NCI-H1694 (cell line): ENCODE data around the gene MTMR6.

Source experiments
- DNase-seq: peaks from one replicate; lab custom pipeline; 2025; lab: John Stamatoyannopoulos, UW

MTMR6 gene

DNA sequence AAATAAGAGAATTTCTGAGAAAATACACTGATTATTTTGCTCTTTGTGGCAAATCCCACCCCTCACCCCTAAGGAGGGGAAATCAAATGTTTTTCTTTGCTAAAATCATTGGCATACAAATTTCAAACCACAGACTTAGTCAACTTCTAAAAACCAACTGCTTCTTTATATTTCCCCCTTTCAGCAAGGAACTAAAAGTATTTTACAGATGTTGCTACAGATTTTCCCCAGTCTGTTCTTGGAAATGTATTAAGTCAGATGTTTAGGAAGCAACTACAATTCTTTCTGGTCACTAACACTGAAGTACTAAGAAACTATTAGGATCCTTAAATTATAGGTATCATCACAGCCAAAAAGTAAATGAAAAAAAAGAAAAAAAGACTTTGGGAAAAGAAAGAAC is 6.9 kb downstream of the MTMR6 start:
- no peak for DNase-seq

GRCh38 chr13:25276748-25277147 is 10.5 kb downstream of the MTMR6 start:
- DNase-seq: no peak

DNA sequence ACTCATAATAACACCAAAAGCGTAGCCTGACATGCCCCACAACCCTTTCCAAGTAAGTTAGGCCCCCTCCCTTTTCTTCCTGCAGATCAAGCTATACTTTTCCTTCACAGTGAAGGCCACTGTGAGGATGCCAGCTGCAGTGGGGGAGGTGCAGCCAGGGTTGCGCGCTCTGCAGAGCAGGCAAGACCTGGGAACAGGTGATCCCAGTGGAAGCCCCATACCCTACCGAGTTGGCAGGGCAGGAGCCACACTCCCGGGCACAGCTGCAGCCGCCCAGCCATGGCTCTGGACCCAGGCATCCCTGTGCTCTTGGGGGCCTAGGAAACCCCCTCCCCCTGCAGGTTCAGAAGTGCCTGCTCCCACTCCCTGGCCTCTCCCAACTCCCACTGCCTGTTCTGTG is 18.7 kb downstream of the MTMR6 start:
- no peak for DNase-seq

- DNase-seq: no peak
Measured at GRCh38 chr13:25267715-25268114, 19.6 kb downstream of the MTMR6 start.

DNA sequence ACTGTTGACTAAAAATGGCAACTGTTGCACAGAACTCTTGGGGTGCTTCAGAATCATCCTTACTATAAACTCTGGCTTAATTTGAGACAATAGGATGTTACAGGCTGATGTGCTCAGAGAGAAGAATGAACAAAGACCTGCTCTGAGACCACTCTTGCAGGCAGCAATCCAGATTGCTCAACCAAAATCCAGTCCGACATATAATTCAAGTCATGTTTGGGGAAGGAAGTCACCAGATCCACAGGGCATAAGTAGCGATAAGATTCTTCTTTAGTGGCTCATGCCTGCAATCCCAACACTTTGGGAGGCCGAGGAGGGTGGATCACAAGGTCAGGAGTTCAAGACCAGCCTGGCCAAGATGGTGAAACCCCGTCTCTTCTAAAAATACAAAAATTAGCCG is 20.6 kb downstream of the MTMR6 start:
- DNase-seq: no peak

DNA sequence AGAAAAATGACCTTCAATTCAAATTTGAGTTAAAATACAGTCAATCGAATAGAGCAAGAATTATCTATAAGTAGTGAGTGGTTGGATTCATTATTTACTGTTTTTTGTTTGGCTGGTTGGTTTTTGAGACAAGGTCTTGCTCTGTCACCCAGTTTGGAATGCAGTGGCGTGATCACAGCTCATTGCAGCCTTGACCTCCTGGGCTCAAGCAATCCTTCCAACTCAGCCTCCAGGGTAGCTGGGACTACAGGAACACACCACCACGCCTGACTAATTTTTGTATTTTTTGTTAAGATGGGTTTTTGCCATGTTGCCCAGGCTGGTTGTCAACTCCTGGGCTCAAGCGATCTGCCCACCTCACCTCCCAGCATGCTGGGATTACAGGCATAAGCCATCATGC is 25.0 kb downstream of the MTMR6 start:
- DNase-seq: no peak

GRCh38 chr13:25253702-25254101 is 33.6 kb downstream of the MTMR6 start:
- no peak for DNase-seq

- no peak for DNase-seq
Measured at GRCh38 chr13:25252752-25253151, 34.5 kb downstream of the MTMR6 start.

DNA sequence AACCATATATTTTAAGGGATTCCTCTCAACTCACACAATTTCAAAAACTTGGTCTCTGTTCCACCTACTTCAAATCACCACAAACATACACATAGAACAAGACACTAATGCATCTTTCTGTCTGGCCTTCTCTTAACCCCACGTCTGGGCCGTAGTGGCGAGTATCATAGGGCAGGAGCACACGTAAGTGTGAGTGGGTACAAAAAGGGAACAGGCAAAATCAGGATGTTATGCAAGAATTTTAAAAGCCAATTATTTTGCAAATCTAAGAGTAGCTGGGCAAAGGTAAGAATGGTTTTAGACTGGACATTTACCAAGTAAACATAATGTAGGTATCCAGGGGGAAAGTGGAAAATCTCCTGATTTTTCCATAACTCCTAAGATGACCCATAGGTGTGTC is 35.1 kb downstream of the MTMR6 start:
- DNase-seq: no peak

- DNase-seq: no peak
Measured at GRCh38 chr13:25249001-25249543, 38.2 kb downstream of the MTMR6 start.

- no peak for DNase-seq
Measured at GRCh38 chr13:25248071-25248470, 39.2 kb downstream of the MTMR6 start.

- no peak for DNase-seq
Measured at GRCh38 chr13:25247360-25247759, 39.9 kb downstream of the MTMR6 start.

DNA sequence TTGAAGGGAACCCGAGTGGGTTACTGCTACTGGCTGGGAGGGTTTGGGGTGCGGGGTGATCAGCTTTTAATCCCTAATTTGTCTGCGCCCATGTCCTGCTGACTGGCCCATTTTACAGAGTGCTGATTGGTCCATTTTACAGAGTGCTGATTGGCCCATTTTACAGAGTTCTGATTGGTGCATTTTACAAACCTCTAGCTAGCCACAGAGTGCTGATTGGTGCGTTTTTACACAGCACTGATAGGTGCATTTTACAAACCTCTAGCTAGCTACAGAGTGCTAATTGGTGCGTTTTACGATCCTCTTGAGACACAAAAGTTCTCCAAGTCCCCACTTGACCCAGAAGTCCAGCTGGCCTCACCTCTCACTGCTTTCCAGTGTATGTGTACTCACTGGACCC is 43.2 kb downstream of the MTMR6 start:
- DNase-seq: no peak

DNA sequence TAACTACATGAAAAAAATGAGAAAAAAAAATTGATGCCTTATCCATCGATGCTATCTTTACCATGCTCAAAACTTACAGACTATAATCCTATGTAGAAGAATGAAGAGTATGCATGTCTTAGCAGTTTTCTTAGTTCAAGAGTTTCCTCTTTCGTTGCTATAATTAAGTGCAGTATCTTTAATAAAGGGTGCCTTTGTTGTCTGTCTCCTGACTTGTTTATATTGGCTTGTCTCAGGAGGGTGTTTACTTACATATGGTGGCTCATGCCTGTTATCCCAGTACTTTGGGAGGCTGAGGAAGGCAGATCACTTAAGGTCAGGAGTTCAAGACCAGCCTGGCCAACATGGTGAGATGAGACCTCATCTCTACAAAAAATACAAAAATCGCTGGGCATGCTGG is 44.3 kb downstream of the MTMR6 start:
- no peak for DNase-seq

- no peak for DNase-seq
Measured at GRCh38 chr13:25241007-25241406, 46.3 kb downstream of the MTMR6 start.

GRCh38 chr13:25237083-25237482 is 50.2 kb downstream of the MTMR6 start:
- no peak for DNase-seq

DNA sequence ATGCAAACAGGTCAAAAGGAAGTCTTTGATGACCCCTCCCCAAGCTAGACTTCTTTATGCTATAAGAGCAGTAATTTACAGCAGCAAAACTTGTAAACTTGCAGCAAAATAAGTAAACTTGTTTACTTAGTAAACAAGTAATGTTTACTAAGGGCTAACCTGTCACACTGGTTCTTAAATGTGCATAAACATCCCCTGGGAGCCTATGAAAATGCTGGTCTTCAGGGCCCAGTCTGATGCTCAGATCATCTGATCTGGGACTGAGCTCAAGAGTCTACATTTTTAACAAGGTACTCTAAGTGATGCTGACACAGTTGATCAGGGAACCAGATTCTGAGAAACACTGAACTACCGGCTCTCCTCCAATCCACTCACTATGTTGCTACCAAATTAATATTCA is 53.4 kb downstream of the MTMR6 start:
- no peak for DNase-seq

DNA sequence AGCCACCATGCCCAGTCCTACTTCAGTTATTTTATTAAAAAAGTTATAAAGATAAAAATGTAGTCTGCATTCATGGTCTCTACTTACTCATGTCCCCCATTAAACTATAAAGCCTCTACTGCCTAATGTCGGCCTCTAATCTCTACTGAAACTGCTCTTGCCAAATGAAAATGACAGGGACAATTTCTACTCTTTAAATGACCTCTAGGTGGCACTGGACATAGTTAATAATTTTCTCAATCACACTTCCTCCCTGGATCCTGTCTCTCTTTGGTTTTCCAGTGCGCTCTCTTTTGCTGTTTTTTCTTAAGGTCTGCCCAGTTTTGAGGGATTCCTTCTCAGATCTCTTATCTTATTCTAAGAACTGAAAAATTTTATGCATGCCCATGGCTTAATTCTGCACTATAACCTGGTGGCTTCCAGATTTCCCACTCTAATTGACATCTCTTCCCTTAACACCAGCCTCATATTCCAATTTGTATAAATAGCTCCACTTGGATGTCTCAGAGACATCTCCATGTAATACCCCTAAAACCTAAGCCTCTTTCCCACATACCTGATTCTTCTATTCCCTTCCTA is 54.3 kb downstream of the MTMR6 start:
- peak; percentile 32 for DNase-seq

GRCh38 chr13:25231517-25231916 is 55.8 kb downstream of the MTMR6 start:
- no peak for DNase-seq

DNA sequence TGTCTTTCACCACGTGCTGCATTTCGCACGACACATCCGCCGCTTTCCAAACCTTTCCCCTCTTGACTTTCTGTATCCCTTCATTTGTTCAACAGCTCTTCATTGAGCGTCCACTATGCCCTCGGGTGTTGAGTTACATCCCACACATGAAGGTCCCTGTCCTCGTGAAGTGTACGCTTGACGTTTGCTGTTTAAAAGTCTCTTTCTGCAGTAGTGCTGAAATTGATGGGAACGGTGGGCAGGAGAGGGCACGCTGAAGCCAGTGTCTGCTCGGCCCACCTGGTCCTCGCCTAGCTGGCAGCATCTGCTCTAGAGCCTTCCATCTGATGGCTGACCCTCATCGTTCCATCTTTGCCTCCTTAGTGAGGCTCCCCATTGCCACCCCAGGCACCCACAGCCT is 59.6 kb downstream of the MTMR6 start:
- DNase-seq: no peak

DNA sequence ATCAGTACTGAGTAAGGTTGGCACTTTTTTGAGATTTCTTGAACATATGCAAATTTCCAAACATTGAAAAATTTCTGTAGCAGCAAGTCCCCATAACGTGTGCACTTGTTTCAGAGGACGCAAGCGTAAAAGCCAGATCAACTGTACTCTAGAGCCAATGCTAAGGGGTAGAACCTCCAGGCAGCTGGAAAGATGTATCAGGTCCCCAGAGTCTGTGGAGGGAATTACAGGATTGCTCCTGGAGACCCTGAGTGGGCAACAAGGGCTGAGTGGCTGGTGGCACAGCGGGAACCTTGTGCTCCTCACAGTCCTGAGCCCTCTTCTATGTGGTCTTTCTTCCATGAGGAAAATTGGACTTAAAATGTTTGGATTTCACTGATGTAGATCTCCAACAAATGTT is 61.3 kb downstream of the MTMR6 start:
- DNase-seq: no peak

- DNase-seq: no peak
Measured at GRCh38 chr13:25224151-25224550, 63.1 kb downstream of the MTMR6 start.

DNA sequence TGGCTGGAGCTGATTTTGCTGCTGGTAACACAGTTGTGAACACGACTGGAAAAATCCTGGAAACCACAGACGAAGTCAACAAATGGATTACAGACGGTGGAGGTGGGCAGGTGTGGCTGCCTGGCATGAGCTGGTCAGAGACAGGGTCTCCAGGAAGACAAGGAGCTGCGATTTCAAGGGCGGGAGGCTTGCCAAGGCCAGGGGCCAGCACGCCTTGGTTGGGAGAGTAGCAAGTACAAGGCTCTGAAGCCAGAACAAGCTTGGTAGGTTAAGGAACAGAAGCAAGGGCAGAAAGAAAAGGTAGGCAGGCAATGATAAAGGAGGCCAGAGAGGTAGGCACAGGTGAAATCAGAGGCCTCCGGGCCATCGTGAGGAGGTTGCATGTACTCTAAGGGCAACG is 64.5 kb downstream of the MTMR6 start:
- DNase-seq: no peak

GRCh38 chr13:25218019-25218418 is 69.3 kb downstream of the MTMR6 start:
- no peak for DNase-seq
